GM18870 (cell line): ENCODE measurements around the gene LACTBL1.
"Not testable (repeated sequence)": the region's sequence is repeated elsewhere in the genome, so short reads cannot be mapped to it uniquely, and the experiment has no call there.

ENCODE experiments used
- ATAC-seq: cut with Tn5 transposase; IDR thresholded peaks from one replicate; pipeline ENCODE4 v1.9.1; 2021; ENCODE audit warnings: moderate library complexity; ENCODE audit not compliant: unreplicated experiment

Gene LACTBL1, protein sequence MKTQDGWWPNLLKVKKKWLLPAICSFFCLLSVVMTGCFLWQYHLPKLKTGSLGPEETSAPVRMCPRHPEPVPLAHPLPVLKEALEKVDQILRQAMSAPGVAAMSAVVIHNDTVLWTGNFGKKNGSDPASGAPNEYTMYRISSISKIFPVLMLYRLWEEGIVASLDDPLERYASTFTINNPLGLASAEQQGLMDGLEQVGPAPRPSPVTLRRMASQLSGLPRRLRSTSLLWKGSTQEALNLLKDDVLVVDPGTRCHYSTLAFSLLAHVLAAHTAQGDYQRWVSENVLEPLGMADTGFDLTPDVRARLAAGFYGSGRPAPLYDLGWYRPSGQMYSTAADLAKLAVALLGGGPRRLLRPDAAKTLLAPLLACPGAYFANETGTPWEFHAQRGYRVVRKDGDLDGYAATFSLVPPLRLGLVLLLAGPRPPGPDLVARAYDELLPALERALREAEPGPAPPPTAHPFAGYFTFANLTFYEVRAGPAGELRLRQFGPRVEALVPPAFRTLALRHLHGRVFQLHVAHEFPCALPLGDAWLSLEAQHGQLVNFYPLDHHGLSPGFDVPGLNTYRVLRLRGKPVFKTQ

DNA sequence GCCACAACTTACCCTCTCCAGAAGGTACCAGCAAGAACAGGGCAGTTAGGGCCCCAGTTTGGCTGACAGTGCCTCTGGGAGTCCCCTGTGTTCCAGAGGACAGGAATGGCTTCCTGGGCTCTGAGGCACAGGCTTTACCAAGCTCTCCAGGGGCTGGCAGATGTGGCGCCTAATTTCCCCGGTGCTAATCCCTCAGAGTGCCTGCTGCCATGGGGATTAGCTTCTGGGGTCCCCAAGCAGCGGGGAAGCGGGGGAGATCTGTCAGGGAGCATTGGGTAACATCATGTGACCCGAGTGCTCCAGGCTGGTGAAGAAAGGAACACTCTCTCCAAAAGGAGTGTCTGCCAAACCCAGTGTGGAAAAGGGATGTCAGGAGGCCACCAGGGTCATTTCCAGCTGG lies at the start of gene LACTBL1:
Gene LACTBL1, minus strand, starts transcription at position 107 of the 400 bp plus-strand sequence. CDS start 550 bp downstream, outside the sequence.
- ATAC-seq: no peak

GRCh38 chr1:23021834-23022233 lies 49.2 kb upstream of the LACTBL1 start:
- ATAC-seq: no peak

- ATAC-seq: no peak
Observed at GRCh38 chr1:23020706-23021405, 48.2 kb upstream of the LACTBL1 start.

DNA sequence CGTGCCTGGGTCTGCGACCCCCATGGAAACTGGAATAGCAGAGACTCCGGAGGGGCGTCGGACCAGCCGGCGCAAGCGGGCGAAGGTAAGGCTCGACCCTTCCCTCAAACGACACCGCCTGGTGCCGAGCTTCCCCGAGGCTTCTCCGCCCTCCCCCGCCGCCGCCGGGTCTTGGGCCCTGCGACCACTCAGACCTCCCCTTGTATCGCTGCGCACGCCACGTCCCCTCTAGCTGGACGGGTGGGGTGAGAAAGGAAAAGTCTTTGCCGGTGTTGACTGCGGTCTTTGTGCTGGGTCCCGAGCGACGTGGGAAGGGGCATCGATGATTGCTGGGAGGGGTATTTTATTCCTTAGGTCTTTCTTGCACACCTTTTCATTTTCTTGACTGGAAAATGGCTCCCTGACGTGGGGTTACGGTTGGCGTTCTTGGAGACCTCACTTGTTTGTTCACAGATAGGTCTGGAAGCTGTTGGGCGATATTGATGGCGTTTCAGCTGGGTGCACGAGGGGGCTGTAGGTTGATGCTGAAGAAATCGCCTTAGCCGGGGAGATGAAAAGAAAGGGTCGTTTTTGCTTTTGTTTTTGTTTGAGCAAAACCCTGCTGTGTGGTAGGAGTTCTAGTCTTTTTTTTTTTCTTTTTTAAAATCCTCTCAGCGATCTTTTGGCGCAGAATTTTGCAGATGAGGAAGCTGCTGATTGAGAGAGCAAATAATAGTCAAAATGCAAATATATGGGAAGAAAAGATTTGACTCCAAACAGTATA lies 47.4 kb upstream of the LACTBL1 start:
- peak; percentile 14 for ATAC-seq

GRCh38 chr1:23019094-23019862 lies 46.6 kb upstream of the LACTBL1 start, which contains the start of gene KDM1A:
Gene KDM1A (plus strand): TSS chr1:23019468. CDS start chr1:23019597, 129 bp downstream.
- peak; percentile 75 for ATAC-seq

DNA sequence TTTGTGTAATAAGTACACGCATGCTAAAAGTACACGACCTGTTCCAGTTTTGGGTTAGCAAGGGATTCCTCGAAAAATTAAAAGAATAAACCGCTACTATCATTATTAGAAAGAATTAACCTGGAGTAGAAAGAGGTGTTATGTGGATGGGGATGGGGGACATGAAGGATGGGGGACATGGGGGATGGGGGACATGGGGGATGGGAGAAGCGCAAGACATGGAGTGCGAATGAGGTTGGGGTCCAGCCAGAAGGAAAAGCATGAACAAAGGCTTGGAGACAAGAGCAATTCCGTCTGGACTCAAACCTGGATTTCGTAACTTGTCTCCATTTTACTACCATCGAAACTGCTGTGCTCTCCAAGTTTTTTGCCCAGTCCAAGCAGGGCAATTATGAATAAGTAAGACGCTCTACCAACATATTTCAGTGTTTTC lies 46.0 kb upstream of the LACTBL1 start:
- ATAC-seq: no peak

GRCh38 chr1:23013657-23014056 lies 41.0 kb upstream of the LACTBL1 start:
- no peak for ATAC-seq

- not testable (repeated sequence) for ATAC-seq
Observed at GRCh38 chr1:23010025-23010424, 37.4 kb upstream of the LACTBL1 start.

GRCh38 chr1:23008901-23009300 lies 36.2 kb upstream of the LACTBL1 start:
- no peak for ATAC-seq

DNA sequence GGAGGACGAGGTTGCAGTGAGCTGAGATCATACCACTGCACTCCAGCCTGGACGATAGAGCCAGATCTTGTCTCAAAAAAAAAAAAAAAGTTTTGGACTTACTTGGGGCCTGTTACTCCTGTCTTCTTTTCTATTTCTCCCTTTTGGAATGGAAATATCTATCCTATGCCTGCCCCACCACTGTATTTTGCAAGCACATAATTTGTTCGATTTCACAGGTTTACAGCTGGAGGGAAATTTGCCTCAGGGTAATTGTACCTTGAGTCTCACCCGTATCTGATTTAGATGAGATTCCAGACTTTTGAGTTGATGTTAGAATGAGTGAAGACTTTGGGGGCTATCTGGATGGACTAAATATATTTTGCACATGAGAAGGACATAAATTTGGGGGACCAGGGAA lies 34.4 kb upstream of the LACTBL1 start:
- no peak for ATAC-seq

GRCh38 chr1:23004769-23005168 lies 32.1 kb upstream of the LACTBL1 start:
- not testable (repeated sequence) for ATAC-seq

- no peak for ATAC-seq
Observed at GRCh38 chr1:23004112-23004511, 31.4 kb upstream of the LACTBL1 start.

DNA sequence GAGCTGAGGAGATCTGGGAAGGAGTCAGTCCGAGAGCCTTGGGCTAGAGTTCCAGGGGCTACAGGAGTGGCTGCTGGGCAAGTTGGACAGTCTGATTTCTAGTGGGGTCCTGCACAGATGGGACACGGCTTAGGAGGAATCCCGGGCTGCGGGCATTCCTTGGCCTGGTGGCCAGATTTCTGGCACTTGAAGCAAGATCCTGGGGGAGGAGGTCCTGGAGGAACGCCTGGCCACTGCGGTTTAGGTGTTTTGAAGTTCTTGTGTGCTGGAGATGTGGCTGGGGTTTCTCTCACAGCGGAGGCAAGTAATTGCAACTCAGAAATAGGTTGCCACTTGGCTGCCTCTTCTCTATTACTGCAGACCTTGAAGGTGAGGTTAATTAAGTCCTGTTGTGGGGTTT lies 29.6 kb upstream of the LACTBL1 start:
- ATAC-seq: not testable (repeated sequence)

- not testable (repeated sequence) for ATAC-seq
Observed at GRCh38 chr1:23000133-23000532, 27.5 kb upstream of the LACTBL1 start.

DNA sequence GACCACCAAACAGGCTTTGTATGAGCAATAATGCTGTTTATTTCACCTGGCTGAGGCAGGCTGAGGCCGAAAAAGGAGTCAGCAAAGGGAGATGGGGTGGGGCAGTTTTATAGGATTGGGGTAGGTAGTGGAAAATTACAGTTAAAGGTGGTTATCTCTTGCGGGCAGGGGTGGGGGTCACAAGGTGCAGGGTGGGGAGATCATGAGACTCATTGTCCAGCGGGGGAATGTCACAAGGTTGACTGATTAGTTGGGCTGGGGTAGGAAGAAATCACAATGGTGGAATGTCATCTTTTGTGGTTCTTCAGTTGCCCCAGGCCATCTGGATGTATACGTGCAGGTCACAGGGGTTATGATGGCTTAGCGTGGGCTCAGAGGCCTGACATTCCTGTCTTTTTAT lies 24.9 kb upstream of the LACTBL1 start:
- not testable (repeated sequence) for ATAC-seq

GRCh38 chr1:22995774-22996173 lies 23.1 kb upstream of the LACTBL1 start:
- no peak for ATAC-seq

DNA sequence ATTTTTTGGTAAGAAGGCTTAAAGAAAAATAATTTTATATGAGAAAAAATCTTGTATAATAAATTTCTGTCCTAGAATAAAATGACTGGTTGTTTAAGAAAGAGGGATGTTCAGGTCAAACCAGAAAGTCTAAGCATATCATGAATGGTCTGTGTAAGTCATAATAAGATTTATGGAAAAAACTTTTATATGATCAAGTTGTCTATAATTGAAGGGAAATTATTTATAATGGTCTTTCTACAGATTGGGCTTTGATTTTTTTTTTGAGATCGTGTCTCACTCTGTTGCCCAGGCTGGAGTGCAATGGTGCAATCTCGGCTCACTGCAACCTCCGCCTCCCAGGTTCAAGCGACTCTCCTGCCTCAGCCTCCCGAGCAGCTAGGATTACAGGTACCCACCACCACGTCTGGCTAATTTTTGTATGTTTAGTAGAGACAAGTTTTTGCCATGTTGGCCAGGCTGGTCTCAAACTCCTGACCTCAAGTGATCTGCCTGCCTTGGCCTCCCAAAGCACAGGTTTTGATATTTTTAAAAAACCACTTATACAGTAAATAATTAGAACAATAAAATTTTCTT lies 20.6 kb upstream of the LACTBL1 start:
- not testable (repeated sequence) for ATAC-seq

GRCh38 chr1:22992384-22992783 lies 19.7 kb upstream of the LACTBL1 start:
- ATAC-seq: not testable (repeated sequence)

DNA sequence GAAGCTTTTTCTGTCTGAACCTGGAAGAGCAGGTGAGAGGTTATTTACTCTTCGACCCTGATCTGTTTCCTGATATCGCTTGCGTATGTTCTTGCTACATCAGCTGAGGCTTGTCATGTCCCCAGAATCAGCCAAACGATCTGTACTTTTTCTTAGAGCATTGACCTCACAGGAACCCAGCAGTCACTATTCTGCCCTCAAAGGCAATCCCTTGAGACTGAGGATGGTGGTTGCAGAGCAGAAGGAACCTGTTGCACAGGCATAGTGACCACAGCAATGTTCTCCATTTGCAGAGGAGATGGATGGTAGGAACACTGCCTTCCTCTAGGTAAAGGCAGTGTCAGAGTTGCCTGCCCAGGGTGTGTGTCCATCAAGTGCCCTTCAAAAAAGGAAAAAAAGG lies 11.3 kb upstream of the LACTBL1 start:
- no peak for ATAC-seq

DNA sequence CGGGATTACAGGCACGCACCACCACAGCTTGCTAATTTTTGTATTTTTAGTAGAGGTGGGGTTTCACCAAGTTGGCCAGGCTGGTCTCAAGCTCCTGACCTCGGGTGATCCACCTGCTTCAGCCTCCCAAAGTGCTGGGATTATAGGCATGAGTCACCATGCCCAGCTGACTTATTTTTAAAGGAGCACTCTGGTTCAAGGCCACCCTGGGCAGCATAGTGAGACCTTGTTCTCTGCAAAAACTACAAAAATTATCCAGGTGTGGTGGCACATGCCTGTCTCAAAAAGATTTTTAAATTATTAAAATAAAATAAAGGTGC lies 7.8 kb upstream of the LACTBL1 start:
- ATAC-seq: not testable (repeated sequence)
